Upper lobe of left lung (tissue), 6 donors: Measurements from ENCODE around the gene ITM2C. TPM values are rescaled to one million over a fixed set of nuclear protein-coding genes. Genes with fewer than 3 reads are reported as not detected.

Experiments used
- ATAC-seq, 2 donors: fragments of 200-7000 bp; cut with Tn5 transposase; one replicate each; pipeline ENCODE4 v1.9.1; 2022; ENCODE audit warnings: mild to moderate bottlenecking in 2 of 2, moderate library complexity in 2 of 2; ENCODE audit not compliant: low FRiP score in 2 of 2
- DNase-seq, 2 donors: peaks; one replicate each; pipeline ENCODE4 v3.0.0-alpha.2; 2019 to 2020
- H3K27ac ChIP-seq, 4 donors: fragments of 200-600 bp; sonication (generic); one replicate each; pipeline ENCODE4 v1.5.1; 2016 to 2019
- H3K27me3 ChIP-seq, 4 donors: fragments of 200-600 bp; sonication (generic); one replicate each; pipeline ENCODE4 v1.5.1; 2017 to 2019
- H3K36me3 ChIP-seq, 4 donors: fragments of 200-600 bp; sonication (generic); one replicate each; pipeline ENCODE4 v1.5.1; 2016 to 2019
- H3K4me1 ChIP-seq, 4 donors: fragments of 200-600 bp; sonication (generic); one replicate each; pipeline ENCODE4 v1.5.1; 2018 to 2019
- H3K4me3 ChIP-seq, 4 donors: fragments of 200-600 bp; sonication (generic); one replicate each; pipeline ENCODE4 v1.5.1; 2017 to 2019; ENCODE audit warnings: mild to moderate bottlenecking in 2 of 4, moderate library complexity in 1 of 4
- H3K9me3 ChIP-seq, 4 donors: fragments of 200-600 bp; sonication (generic); one replicate each; pipeline ENCODE4 v1.5.1; 2018 to 2019
- CTCF ChIP-seq, 6 experiments: fragments of 450-650 bp in 4 of 6; fragments of 200-600 bp in 2 of 6; sonication (generic) in 2 of 6; IDR thresholded peaks; one replicate each; pipeline ENCODE4 v1.5.1; 2016 to 2019; ENCODE audit warnings: antibody characterized with exemption in 6 of 6
- EP300 ChIP-seq, 4 donors: sonication (generic); formaldehyde crosslinking; IDR thresholded peaks; one replicate each; pipeline ENCODE4 v1.5.1; 2017; ENCODE audit warnings: antibody characterized with exemption in 4 of 4, control low read depth in 2 of 4
- POLR2A ChIP-seq, 4 donors: fragments of 450-650 bp; IDR thresholded peaks; one replicate each; pipeline ENCODE4 v1.5.1; 2016 to 2017; ENCODE audit warnings: antibody characterized with exemption in 4 of 4, mild to moderate bottlenecking in 2 of 4
- POLR2AphosphoS5 ChIP-seq, 2 donors: sonication (generic); formaldehyde crosslinking; IDR thresholded peaks; one replicate each; pipeline ENCODE4 v1.5.1; 2017; ENCODE audit warnings: antibody characterized with exemption in 2 of 2
- WGBS, 2 donors: methylation state at CpG; one replicate each; pipeline ENCODE4 v1.1.5; 2017 to 2018; 5-methylcytosine and 5-hydroxymethylcytosine counted together
- total RNA-seq, 6 donors: library from RNA; depleted of rRNA in 4 of 6; stranded (reverse); fragments of >200 nt in 4 of 6; gene quantifications; one replicate each; pipeline versions ENCODE4 v1.1.0 to v1.2.1, GENCODE V29; 2016 to 2021
- donor health status: DM: no; HTN: no; CAD: no; lungs with moderate emphysema.
- donor health status: DM: no; HTN: yes; CAD: no; lungs with severe emphysema.

ITM2C gene
- total RNA-seq, 6 donors from 2014 or later = 19.9 to 40.4 (median 25.6) TPM

- no peaks in the 10 kb centered on the region for H3K4me1 ChIP-seq
- no peaks in the 10 kb centered on the region for H3K36me3 ChIP-seq
- ATAC-seq (no peak), DNase-seq (no peak)
- no peak for TF ChIP-seq CTCF (IDR thresholded peaks at IDR 0.05)
- TF ChIP-seq POLR2A (IDR thresholded peaks at IDR 0.05) = no peak
- no peak for TF ChIP-seq POLR2AphosphoS5 (IDR thresholded peaks at IDR 0.05)
- no peak for TF ChIP-seq EP300 (IDR thresholded peaks at IDR 0.05)
- no peak overlapping the region for H3K27ac ChIP-seq
- 87 to 91% methylated on average over 14 of the region's 14 CpGs for WGBS, 2 donors
- no peaks in the 10 kb centered on the region for H3K27me3 ChIP-seq
- H3K9me3 ChIP-seq = no peaks in the 10 kb centered on the region
- H3K4me3 ChIP-seq = no peak overlapping the region
Measured at GRCh38 chr2:230888824-230889400, 24.2 kb downstream of the ITM2C start.

- DNase-seq = no peak
Measured at GRCh38 chr2:230889911-230890601, 25.3 kb downstream of the ITM2C start.

GRCh38 chr2:230890646-230891045 is 25.9 kb downstream of the ITM2C start:
- Histone ChIP-seq H3K4me1 (no peaks in the 10 kb centered on the region), H3K9me3 (no peaks in the 10 kb centered on the region), H3K27ac (no peak overlapping the region), H3K27me3 (no peaks in the 10 kb centered on the region), H3K4me3 (no peak overlapping the region), H3K36me3 (no peaks in the 10 kb centered on the region)
- ATAC-seq = peak in 1 of 2 donors; percentile 4
- WGBS, 2 donors = 85 to 96% methylated on average over 4 of the region's 4 CpGs
- TF ChIP-seq POLR2AphosphoS5 (IDR thresholded peaks at IDR 0.05) = no peak
- TF ChIP-seq POLR2A (IDR thresholded peaks at IDR 0.05) = no peak
- TF ChIP-seq CTCF (IDR thresholded peaks at IDR 0.05) = no peak
- DNase-seq = no peak

More at GRCh38 chr2:230889911-230890601, 25.3 kb downstream of the ITM2C start:
- H3K27me3 ChIP-seq = no peaks in the 10 kb centered on the region
- TF ChIP-seq POLR2AphosphoS5 (IDR thresholded peaks at IDR 0.05) (no peak), CTCF (IDR thresholded peaks at IDR 0.05) (no peak), EP300 (IDR thresholded peaks at IDR 0.05) (no peak), POLR2A (IDR thresholded peaks at IDR 0.05) (no peak)
- no peaks in the 10 kb centered on the region for H3K9me3 ChIP-seq
- no peaks in the 10 kb centered on the region for H3K36me3 ChIP-seq
- no peak for ATAC-seq
- H3K27ac ChIP-seq = no peak overlapping the region
- no peaks in the 10 kb centered on the region for H3K4me1 ChIP-seq
- 89 to 92% methylated on average over 22 of the region's 22 CpGs for WGBS, 2 donors
- no peak overlapping the region for H3K4me3 ChIP-seq

GRCh38 chr2:230891064-230891463 is 26.3 kb downstream of the ITM2C start:
- WGBS, 2 donors = 57 to 58% methylated on average over 5 of the region's 5 CpGs
- no peak for DNase-seq

More at GRCh38 chr2:230891064-230891463, 26.3 kb downstream of the ITM2C start:
- Histone ChIP-seq H3K4me3 (no peak overlapping the region), H3K27me3 (no peaks in the 10 kb centered on the region), H3K4me1 (no peaks in the 10 kb centered on the region), H3K36me3 (no peaks in the 10 kb centered on the region), H3K27ac (no peak overlapping the region), H3K9me3 (no peaks in the 10 kb centered on the region)
- peak in 1 of 2 donors; percentile 45 for ATAC-seq
- no peak for TF ChIP-seq POLR2A (IDR thresholded peaks at IDR 0.05)
- TF ChIP-seq POLR2AphosphoS5 (IDR thresholded peaks at IDR 0.05) = no peak
- TF ChIP-seq CTCF (IDR thresholded peaks at IDR 0.05) = no peak
- no peak for TF ChIP-seq EP300 (IDR thresholded peaks at IDR 0.05)
